Mammary microvascular endothelial cell (primary cell): Measurements from ENCODE around the gene TGFB1. TPM values are rescaled to one million over a fixed set of nuclear protein-coding genes. Genes with fewer than 3 reads are reported as not detected.

Source experiments
- total RNA-seq: library from RNA; depleted of rRNA; stranded (reverse); fragments of >200 nt; gene quantifications from 2 replicates; pipeline ENCODE4 v1.2.3, GENCODE V29; 2015

TGFB1 gene
- 25.4 and 40.8 TPM in 2 replicates for total RNA-seq

DNA sequence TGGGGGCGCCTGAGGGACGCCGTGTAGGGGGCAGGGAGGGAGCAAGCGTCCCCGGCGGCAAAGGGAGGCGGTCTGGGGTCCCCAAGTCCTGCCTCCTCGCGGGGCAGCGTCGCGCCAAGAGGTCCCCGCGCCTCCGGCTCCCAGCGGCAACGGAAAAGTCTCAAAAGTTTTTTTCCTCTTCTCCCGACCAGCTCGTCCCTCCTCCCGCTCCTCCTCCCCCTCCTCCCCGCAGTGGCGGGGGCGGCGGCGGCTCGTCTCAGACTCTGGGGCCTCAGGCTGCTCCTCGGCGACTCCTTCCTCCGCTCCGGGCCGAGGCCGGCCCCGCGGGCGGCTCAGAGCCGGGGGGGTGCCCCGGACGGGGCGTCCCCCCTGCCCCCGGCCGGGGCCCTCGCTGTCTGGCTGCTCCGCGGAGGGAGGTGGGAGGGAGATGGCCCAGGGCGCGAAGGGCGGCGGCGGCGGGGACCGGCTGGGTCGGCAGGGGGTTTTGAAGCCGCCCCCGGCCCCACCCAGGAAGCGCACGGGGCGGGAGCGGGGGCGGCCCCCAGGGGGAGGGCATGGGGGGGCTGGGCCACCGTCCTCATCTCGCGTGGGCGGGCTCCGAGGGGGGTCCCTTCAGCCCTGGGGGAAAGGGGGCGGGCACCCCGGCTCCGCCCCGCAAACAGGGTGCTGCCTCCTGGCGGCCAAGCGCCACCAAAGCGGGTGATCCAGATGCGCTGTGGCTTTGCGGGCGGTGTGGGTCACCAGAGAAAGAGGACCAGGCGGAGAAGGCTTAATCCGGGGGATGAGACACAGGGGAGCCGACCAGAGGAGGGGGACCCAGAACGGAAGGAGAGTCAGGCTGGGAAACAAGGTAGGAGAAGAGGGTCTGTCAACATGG lies at the start of gene TGFB1:
TSS of gene TGFB1 (minus strand) at position 457 of the 877 bp plus-strand sequence. CDS start 878 bp downstream, outside the sequence.

GRCh38 chr19:41397086-41398049 lies 43.6 kb upstream of the TGFB1 start, which contains the start of the genes BCKDHA and EXOSC5:
Gene BCKDHA, plus strand, starts transcription at chr19:41397818. Its CDS starts 10 bp downstream, at chr19:41397828.
Gene EXOSC5, minus strand, starts transcription at chr19:41397359. Its CDS starts 31 bp downstream, at chr19:41397328.

DNA sequence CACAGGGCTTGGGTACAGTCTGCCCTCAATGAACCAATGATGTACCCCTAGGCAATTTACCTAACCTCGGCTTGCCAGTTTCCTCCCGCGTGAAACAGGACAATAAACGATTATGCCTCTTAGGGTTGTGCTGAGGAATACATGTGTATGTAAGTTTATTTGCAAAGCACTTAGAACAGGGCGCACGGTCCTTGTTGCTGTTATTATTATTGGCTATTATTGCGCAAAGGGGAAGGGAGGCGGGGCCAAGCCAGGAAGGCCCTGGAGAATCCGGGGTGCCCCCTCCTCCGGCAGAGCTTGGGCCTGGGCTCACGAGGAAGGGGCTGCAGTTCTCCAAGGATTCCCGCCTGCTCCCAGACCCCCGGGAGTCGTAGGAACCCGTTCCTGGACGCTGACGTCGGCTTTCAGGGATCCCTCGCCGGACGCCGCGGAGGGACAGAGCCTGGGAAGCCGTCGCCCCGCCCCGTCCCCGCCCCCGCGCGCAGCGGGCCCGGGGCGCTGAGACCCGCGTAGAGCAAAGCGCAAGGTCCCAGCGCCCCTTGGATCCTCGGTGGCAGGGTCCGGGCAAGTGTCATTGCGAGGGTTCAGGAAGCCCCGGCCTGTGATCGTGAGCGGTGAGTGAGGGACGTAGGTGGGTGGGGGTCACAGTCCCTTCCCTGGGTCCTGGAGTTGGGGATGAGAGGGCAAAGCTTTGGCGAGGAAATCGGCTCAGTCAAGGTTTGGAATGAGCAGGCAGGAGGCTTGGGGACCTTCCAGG lies 22.7 kb upstream of the TGFB1 start, which contains the start of gene TMEM91:
TSS of gene TMEM91 (plus strand) at position 293 of the 757 bp plus-strand sequence. CDS start 1,777 bp downstream, outside the sequence.

DNA sequence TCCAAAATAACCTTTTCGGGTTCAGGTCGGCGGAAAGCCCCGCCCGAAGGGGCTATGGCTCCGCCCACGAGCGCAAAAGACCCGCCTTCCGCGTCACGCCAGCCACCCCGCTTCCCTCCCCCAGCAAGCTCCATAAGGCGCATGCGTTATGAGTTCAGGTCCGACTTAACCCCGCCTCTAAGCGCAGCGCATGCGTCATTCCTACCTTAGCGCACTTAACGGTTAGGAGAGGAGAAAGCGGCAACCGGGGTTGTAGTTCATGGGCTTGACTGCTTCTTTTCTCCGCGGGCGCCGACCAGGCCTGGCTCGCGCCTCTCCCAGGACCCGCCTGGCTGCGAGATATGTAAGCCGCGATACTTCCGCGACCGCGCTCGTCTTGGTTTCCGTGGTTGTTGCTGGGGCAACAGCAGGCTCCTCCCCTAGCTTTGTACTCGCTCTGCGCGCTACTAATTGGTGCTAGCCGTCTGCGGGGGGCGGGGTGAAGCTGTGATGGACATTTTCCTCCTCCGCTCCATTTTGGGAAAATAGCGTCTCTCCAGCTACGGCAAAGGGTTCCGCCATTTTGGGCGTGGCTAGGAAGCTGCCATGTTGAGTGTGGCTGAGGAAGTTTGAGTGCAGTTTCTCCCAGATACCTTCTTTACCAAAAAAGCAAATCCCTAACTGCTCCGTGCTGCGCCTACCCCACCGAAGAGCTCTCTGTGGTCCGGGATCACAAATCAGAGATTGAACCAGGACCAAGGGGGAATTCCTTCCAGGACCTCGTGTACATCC lies 10.2 kb upstream of the TGFB1 start, which contains the start of gene B9D2:
TSS of gene B9D2 (minus strand) at position 397 of the 771 bp plus-strand sequence. CDS start 630 bp downstream, outside the sequence.

DNA sequence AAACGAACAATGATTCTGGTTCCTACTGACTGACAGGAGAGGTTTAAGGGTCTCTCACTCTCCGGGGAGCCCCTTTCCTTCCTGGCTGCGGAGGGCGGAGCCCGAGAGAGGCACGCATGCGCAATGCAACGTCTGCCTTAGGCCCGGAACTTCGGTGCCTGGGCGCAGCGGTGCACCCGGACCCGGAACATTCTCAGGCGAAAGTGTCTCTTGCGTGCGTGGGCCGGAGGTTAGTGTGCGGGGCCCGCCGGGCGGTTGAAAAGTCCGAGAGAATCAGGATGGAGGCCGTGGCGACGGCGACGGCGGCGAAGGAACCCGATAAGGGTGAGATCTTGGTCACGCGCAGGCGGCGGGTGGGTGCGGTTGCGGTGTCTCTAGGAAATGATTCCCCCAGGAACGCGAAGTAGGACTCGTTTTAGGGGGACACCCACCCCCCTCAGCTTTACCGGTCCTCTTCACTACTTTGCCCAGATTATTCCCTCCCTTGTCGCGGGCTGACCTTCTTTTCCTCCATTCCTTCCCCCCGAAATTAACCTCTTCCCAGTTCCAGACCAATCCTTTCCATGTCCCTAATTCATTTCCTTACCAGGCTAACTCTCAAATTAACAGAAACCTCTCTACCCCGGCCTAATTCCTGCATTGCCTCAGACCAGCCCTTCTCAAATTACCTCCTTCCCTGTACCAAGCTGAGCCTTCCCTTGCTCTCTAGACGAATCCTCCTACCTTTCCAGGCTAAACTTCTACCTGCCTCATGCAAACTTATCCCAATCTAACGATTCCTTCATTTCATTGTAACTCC lies 43.5 kb downstream of the TGFB1 start, which contains the start of gene CCDC97:
TSS of gene CCDC97 (plus strand) at position 140 of the 799 bp plus-strand sequence. CDS start at position 279, 139 bp downstream.

Other genes starting within 250 kb of the TGFB1 start
- gene CYP2F1, start 239.5 kb downstream of the TGFB1 start, total RNA-seq, result not detected in 2 replicates
- 4.7 and 5.3 TPM in 2 replicates for gene CYP2S1, start 160.7 kb downstream of the TGFB1 start, total RNA-seq
- 183 and 196 TPM in 2 replicates for gene AXL, start 134.7 kb downstream of the TGFB1 start, total RNA-seq
- 138 and 141 TPM in 2 replicates for gene HNRNPUL1, start 89.5 kb downstream of the TGFB1 start, total RNA-seq
- 10.6 and 14.3 TPM in 2 replicates for gene CCDC97, start 43.8 kb downstream of the TGFB1 start, total RNA-seq
- gene B9D2, start 10.2 kb upstream of the TGFB1 start, total RNA-seq, result 10.2 TPM in 2 replicates
- 5.8 and 10.5 TPM in 2 replicates for gene TMEM91, start 22.6 kb upstream of the TGFB1 start, total RNA-seq
- 24.9 and 27.6 TPM in 2 replicates for gene EXOSC5, start 43.4 kb upstream of the TGFB1 start, total RNA-seq
- gene BCKDHA, start 43.9 kb upstream of the TGFB1 start, total RNA-seq, result 34.5 and 36.2 TPM in 2 replicates
- 0.87 and 1.5 TPM in 2 replicates for gene B3GNT8, start 73.5 kb upstream of the TGFB1 start, total RNA-seq
- gene DMAC2, start 86.0 kb upstream of the TGFB1 start, total RNA-seq, result 55.4 and 56.9 TPM in 2 replicates
- gene ERICH4, start 89.2 kb upstream of the TGFB1 start, total RNA-seq, result not detected in 2 replicates
- gene CEACAM21, start 222.2 kb upstream of the TGFB1 start, total RNA-seq, result 2.5 and 14.9 TPM in 2 replicates